A673 (cell line): ENCODE measurements around the gene ANKEF1. TPM values are rescaled to one million over a fixed set of nuclear protein-coding genes. Genes with fewer than 3 reads are reported as not detected.

Experiments used
- BruUV-seq: library from RNA; stranded (reverse); fragments of 400-500 nt; replicated peaks from 2 replicates; lab custom pipeline; 2021; lab: Mats Ljungman, UMichigan
- CTCF ChIA-PET: fragments of 300-600 bp; sonication (Branson Sonifier 250); formaldehyde crosslinking; loops from one replicate; lab custom pipeline; 2022; ENCODE audit warnings: antibody characterized with exemption; lab: Charles Lee
- POLR2A ChIA-PET: fragments of 300-600 bp; sonication (Branson Sonifier 250); formaldehyde crosslinking; loops from one replicate; lab custom pipeline; 2022; ENCODE audit warnings: antibody characterized with exemption; ENCODE audit not compliant: low non-redundant PET; lab: Charles Lee
- DNase-seq: peaks from one replicate; pipeline ENCODE4 v3.0.0-alpha.2; 2015; ENCODE audit warnings: low spot score
- H3K27ac ChIP-seq: fragments of 200-600 bp; sonication (generic); 2 replicates; pipeline ENCODE4 v1.5.1; 2016; ENCODE audit warnings: mixed run types, low read depth, mild to moderate bottlenecking, mixed read lengths, antibody characterized with exemption, low read length; ENCODE audit not compliant: poor library complexity, severe bottlenecking
- H3K27me3 ChIP-seq: fragments of 200-600 bp; sonication (generic); replicated peaks from 2 replicates; pipeline ENCODE4 v1.6.1; 2017; ENCODE audit warnings: mixed run types, low read depth, mild to moderate bottlenecking, mixed read lengths, antibody characterized with exemption, low read length; ENCODE audit not compliant: insufficient read depth, poor library complexity
- H3K36me3 ChIP-seq: fragments of 200-600 bp; sonication (generic); 2 replicates; pipeline ENCODE4 v1.6.1; 2016; ENCODE audit warnings: mixed run types, mild to moderate bottlenecking, mixed read lengths, antibody characterized with exemption, low read length; ENCODE audit not compliant: insufficient read depth, poor library complexity, severe bottlenecking
- H3K4me1 ChIP-seq: fragments of 200-600 bp; sonication (generic); 2 replicates; pipeline ENCODE4 v1.6.1; 2017; ENCODE audit warnings: mixed run types, mild to moderate bottlenecking, mixed read lengths, antibody characterized with exemption, low read length; ENCODE audit not compliant: insufficient read depth, poor library complexity, severe bottlenecking
- H3K4me3 ChIP-seq: fragments of 200-600 bp; sonication (generic); 2 replicates; pipeline ENCODE4 v1.5.1; 2016; ENCODE audit warnings: low read depth, mixed run types, mild to moderate bottlenecking, mixed read lengths, low read length; ENCODE audit not compliant: poor library complexity, severe bottlenecking
- H3K9me3 ChIP-seq: fragments of 200-600 bp; sonication (generic); 2 replicates; pipeline ENCODE4 v1.6.1; 2016; ENCODE audit warnings: mixed run types, low read depth, mild to moderate bottlenecking, mixed read lengths, antibody characterized with exemption, low read length; ENCODE audit not compliant: poor library complexity, severe bottlenecking
- CTCF ChIP-seq: fragments of 300-800, 200-600 bp; sonication (generic); conservative IDR thresholded peaks from 2 replicates; pipeline ENCODE4 v1.5.1; 2017; ENCODE audit warnings: low read depth, mild to moderate bottlenecking, antibody characterized with exemption, low read length, moderate library complexity, mixed read lengths
- EZH2 ChIP-seq: fragments of 200-600 bp; sonication (generic); IDR thresholded peaks from 2 replicates; pipeline ENCODE4 v1.6.1; 2017; ENCODE audit warnings: borderline replicate concordance, low read depth, mild to moderate bottlenecking, mixed read lengths, antibody characterized with exemption, low read length; ENCODE audit not compliant: poor library complexity, severe bottlenecking
- intact Hi-C: fragments of 100-400 bp; cut with micrococcal nuclease; formaldehyde crosslinking; loops from one replicate; pipeline ENCODE4 v1.10.0; 2022; ENCODE audit not compliant: unreplicated experiment
- total RNA-seq: library from RNA; stranded (reverse); gene quantifications from 2 replicates; pipeline ENCODE4 v1.2.3, GENCODE V29; 2021

ANKEF1 gene
- total RNA-seq, 1 experiment from 2014 or later = 1.3 TPM

GRCh38 chr20:10096790-10097189, 62.0 kb downstream of the ANKEF1 start:
- BruUV-seq = no TSS peak
- Histone ChIP-seq H3K36me3 (no peaks in the 10 kb centered on the region), H3K4me3 (no peak overlapping the region), H3K27me3 (no peaks in the 10 kb centered on the region), H3K4me1 (no peaks in the 10 kb centered on the region), H3K27ac (no peak overlapping the region), H3K9me3 (no peaks in the 10 kb centered on the region)
- DNase-seq = no peak
- intact Hi-C loops = loop anchor here (10.0 kb wide), 2 partner anchors 328 to 438 kb away; no protein-coding TSS in a partner anchor
- CTCF ChIA-PET = no interaction called here
- POLR2A ChIA-PET = interaction anchor here (0.5 kb wide), 1 partner anchor 933 kb away, joined by 3 read pairs; no protein-coding TSS in a partner anchor
- TF ChIP-seq CTCF (no peak), EZH2 (no peak)

GRCh38 chr20:10105046-10105445, 70.3 kb downstream of the ANKEF1 start:
- no peaks in the 10 kb centered on the region for H3K27me3 ChIP-seq
- no peak overlapping the region for H3K27ac ChIP-seq
- no peak for TF ChIP-seq CTCF
- TF ChIP-seq EZH2 = no peak
- ChIA-PET CTCF (no interaction called here), POLR2A (no interaction called here)
- DNase-seq = no peak
- intact Hi-C loops = no loop called here
- no TSS peak for BruUV-seq
- H3K4me1 ChIP-seq = no peaks in the 10 kb centered on the region
- H3K36me3 ChIP-seq = no peaks in the 10 kb centered on the region
- H3K9me3 ChIP-seq = no peaks in the 10 kb centered on the region
- H3K4me3 ChIP-seq = no peak overlapping the region

Other genes starting within 250 kb of the ANKEF1 start
- not detected in 2 replicates for gene PAK5, start 195.9 kb upstream of the ANKEF1 start, total RNA-seq
- 5.0 and 5.8 TPM in 2 replicates for gene SNAP25, start 183.8 kb downstream of the ANKEF1 start, total RNA-seq